Lower leg skin (tissue), 3 donors: ENCODE measurements around the gene TAS2R31.

Experiments used
- POLR2A ChIP-seq, 2 donors: fragments of 450-650 bp; IDR thresholded peaks; one replicate each; pipeline ENCODE4 v1.6.1; 2016 to 2017; ENCODE audit warnings: antibody characterized with exemption in 2 of 2, mild to moderate bottlenecking in 1 of 2, moderate library complexity in 1 of 2
- TF ChIP-seq, protein P1 (sequence below), 3 donors: fragments of 450-650 bp; IDR thresholded peaks; one replicate each; pipeline ENCODE4 v1.5.1; 2016; ENCODE audit warnings: antibody characterized with exemption in 3 of 3, mild to moderate bottlenecking in 3 of 3, moderate library complexity in 2 of 3

DNA sequence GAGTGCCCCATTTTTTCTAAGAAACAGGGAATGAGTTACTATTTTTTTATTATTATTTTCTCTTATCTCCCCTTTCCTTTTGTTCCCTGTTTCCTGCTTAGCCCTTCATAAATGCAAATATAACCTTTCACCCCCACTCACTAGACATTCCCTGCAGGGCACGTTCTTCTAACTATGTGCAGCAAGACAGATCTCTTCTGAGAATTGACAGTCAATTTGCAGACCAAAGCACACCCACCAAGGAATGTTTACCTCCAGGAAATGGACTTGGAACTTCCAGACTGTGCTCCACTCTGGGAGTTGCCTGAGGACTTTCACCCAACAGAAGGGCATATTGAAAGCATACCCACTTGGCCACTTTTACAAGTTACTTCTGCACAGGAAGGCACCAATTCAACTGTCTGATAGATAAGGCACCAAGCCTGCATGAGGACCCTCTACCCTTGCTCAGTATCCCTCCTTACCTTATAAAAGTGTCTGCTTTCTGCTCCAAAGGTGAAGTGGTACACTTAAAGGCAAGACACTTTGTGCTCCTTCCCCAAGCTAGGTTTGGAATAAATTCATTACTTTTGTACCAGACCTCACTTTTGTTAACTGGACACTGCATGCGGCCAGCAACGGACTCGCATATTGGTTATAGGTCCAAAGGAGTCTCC is 15.3 kb downstream of the TAS2R31 start:
- TF ChIP-seq, protein P1, sequence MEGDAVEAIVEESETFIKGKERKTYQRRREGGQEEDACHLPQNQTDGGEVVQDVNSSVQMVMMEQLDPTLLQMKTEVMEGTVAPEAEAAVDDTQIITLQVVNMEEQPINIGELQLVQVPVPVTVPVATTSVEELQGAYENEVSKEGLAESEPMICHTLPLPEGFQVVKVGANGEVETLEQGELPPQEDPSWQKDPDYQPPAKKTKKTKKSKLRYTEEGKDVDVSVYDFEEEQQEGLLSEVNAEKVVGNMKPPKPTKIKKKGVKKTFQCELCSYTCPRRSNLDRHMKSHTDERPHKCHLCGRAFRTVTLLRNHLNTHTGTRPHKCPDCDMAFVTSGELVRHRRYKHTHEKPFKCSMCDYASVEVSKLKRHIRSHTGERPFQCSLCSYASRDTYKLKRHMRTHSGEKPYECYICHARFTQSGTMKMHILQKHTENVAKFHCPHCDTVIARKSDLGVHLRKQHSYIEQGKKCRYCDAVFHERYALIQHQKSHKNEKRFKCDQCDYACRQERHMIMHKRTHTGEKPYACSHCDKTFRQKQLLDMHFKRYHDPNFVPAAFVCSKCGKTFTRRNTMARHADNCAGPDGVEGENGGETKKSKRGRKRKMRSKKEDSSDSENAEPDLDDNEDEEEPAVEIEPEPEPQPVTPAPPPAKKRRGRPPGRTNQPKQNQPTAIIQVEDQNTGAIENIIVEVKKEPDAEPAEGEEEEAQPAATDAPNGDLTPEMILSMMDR (IDR thresholded peaks at IDR 0.05) = no peak
- TF ChIP-seq POLR2A (IDR thresholded peaks at IDR 0.05) = no peak
